Fibroblast of lung (primary cell): ENCODE measurements around the gene HSD17B13. TPM values are rescaled to one million over a fixed set of nuclear protein-coding genes. Genes with fewer than 3 reads are reported as not detected.

Experiments used
- DNase-seq, 2 donors: peaks; one replicate each; pipeline versions ENCODE4 v3.0.0 to v3.0.0-alpha.2; 2010; ENCODE audit warnings: low read depth in 2 of 2
- H2AFZ ChIP-seq: 2 replicates; pipeline ENCODE4 v1.5.1; 2012; ENCODE audit warnings: low read length, control low read depth, inconsistent platforms
- H3K27ac ChIP-seq: 2 replicates; pipeline ENCODE4 v1.5.1; 2011; ENCODE audit warnings: low read length, control low read depth; ENCODE audit not compliant: insufficient read depth
- H3K27me3 ChIP-seq: 2 replicates; pipeline ENCODE4 v1.5.1; 2011; ENCODE audit warnings: mild to moderate bottlenecking, low read length; ENCODE audit not compliant: control insufficient read depth, insufficient read depth
- H3K36me3 ChIP-seq: 2 replicates; pipeline ENCODE4 v1.5.1; 2011; ENCODE audit warnings: low read length; ENCODE audit not compliant: control insufficient read depth, insufficient read depth
- H3K4me1 ChIP-seq: 2 replicates; pipeline ENCODE4 v1.5.1; 2011; ENCODE audit warnings: low read length; ENCODE audit not compliant: control insufficient read depth, insufficient read depth; ENCODE audit errors: extremely low read depth
- H3K4me2 ChIP-seq: 2 replicates; pipeline ENCODE4 v1.5.1; 2011; ENCODE audit warnings: low read length, control low read depth; ENCODE audit not compliant: insufficient read depth; ENCODE audit errors: extremely low read depth
- H3K4me3 ChIP-seq, 4 experiments: fragments of 200-600 bp in 1 of 4; sonication (generic) in 1 of 4; replicated peaks in 1 of 4; 2 replicates each; pipeline ENCODE4 v1.5.1; 2011 to 2016; ENCODE audit warnings: low read length in 4 of 4, low read depth in 3 of 4, mild to moderate bottlenecking in 3 of 4, control low read depth in 2 of 4, inconsistent platforms in 1 of 4, mixed read lengths in 1 of 4; ENCODE audit not compliant: insufficient read depth in 1 of 4; ENCODE audit errors: control extremely low read depth in 1 of 4
- H3K79me2 ChIP-seq: 2 replicates; pipeline ENCODE4 v1.5.1; 2012; ENCODE audit warnings: mild to moderate bottlenecking, low read length, inconsistent platforms; ENCODE audit not compliant: control insufficient read depth, insufficient read depth
- H3K9ac ChIP-seq: 2 replicates; pipeline ENCODE4 v1.5.1; 2011; ENCODE audit warnings: mild to moderate bottlenecking, low read length, control low read depth; ENCODE audit not compliant: insufficient read depth
- H3K9me3 ChIP-seq: 2 replicates; pipeline ENCODE4 v1.5.1; 2012; ENCODE audit warnings: low read depth, low read length; ENCODE audit not compliant: control insufficient read depth, insufficient read depth
- H4K20me1 ChIP-seq: 2 replicates; pipeline ENCODE4 v1.5.1; 2011; ENCODE audit warnings: low read length; ENCODE audit not compliant: control insufficient read depth, insufficient read depth; ENCODE audit errors: extremely low read depth
- EZH2 ChIP-seq: IDR thresholded peaks from 2 replicates; pipeline ENCODE4 v1.5.1; 2012; ENCODE audit warnings: low read length, control low read depth, mild to moderate bottlenecking; ENCODE audit errors: missing control alignments
- polyA plus RNA-seq, 2 donors: library from polyadenylated mRNA; depleted of rRNA in 1 of 2; stranded (reverse) in 1 of 2; unstranded in 1 of 2; fragments of >200 nt; gene quantifications; 2 replicates each; pipeline ENCODE4 v1.2.1, GENCODE V29; 2011 to 2012; ENCODE audit warnings: missing spikeins in 1 of 2
- total RNA-seq: library from RNA; depleted of rRNA; stranded (reverse); fragments of >200 nt; gene quantifications from 2 replicates; pipeline ENCODE4 v1.2.1, GENCODE V29; 2014
- TF ChIP-seq, protein P1 (sequence below), 2 donors: IDR thresholded peaks in 1 of 2; conservative IDR thresholded peaks in 1 of 2; 1 replicate in 1 of 2; 2 replicates in 1 of 2; pipeline ENCODE4 v1.5.1; 2011 to 2012; ENCODE audit warnings: low read length in 2 of 2, control low read depth in 1 of 2, inconsistent platforms in 1 of 2, low read depth in 1 of 2, mild to moderate bottlenecking in 1 of 2

HSD17B13 gene
- total and polyA plus RNA-seq, 2 donors (not counting 1 experiment from before 2014, with no cell fraction given), result 0.11 to 0.17 TPM

DNA sequence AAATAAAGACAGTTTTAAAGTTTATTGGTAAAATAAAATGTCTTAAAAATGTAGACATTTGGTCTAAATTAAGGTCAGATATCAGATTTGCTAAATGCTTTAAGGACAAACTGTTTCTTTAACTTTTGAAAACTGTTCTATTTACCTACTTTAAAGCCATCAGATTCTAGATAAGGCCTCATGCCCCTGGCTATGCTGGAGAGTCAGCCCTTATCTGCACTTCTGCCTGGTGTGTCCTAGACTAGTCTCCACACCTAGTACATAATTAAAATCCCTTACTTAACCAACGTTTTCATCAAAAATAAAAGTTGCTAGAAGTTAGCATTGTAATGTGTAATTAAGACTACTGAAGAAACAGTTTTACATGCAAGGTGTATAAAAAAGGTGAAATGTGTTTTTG, 42.7 kb upstream of the HSD17B13 start:
- H3K4me1 ChIP-seq, result no peaks in the 10 kb centered on the region
- no peaks in the 10 kb centered on the region for H3K79me2 ChIP-seq
- no peak overlapping the region for H3K27ac ChIP-seq
- H3K4me3 ChIP-seq, result no peak overlapping the region
- no peaks in the 10 kb centered on the region for H4K20me1 ChIP-seq
- DNase-seq, result no peak
- no peak overlapping the region for H3K9ac ChIP-seq
- no peaks in the 10 kb centered on the region for H3K27me3 ChIP-seq
- no peak overlapping the region for H3K4me2 ChIP-seq
- no peaks in the 10 kb centered on the region for H3K9me3 ChIP-seq
- H3K36me3 ChIP-seq, result peaks cover 2% of the 10 kb centered on the region
- no peak overlapping the region for H2AFZ ChIP-seq
- TF ChIP-seq EZH2, result no peak
- TF ChIP-seq, protein P1, sequence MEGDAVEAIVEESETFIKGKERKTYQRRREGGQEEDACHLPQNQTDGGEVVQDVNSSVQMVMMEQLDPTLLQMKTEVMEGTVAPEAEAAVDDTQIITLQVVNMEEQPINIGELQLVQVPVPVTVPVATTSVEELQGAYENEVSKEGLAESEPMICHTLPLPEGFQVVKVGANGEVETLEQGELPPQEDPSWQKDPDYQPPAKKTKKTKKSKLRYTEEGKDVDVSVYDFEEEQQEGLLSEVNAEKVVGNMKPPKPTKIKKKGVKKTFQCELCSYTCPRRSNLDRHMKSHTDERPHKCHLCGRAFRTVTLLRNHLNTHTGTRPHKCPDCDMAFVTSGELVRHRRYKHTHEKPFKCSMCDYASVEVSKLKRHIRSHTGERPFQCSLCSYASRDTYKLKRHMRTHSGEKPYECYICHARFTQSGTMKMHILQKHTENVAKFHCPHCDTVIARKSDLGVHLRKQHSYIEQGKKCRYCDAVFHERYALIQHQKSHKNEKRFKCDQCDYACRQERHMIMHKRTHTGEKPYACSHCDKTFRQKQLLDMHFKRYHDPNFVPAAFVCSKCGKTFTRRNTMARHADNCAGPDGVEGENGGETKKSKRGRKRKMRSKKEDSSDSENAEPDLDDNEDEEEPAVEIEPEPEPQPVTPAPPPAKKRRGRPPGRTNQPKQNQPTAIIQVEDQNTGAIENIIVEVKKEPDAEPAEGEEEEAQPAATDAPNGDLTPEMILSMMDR (conservative IDR thresholded peaks at IDR 0.05 in 1 of 2, IDR thresholded peaks at IDR 0.05 in 1 of 2; ENCODE audit: low read depth in 1 of 2, low read length in 2 of 2), result no peak

DNA sequence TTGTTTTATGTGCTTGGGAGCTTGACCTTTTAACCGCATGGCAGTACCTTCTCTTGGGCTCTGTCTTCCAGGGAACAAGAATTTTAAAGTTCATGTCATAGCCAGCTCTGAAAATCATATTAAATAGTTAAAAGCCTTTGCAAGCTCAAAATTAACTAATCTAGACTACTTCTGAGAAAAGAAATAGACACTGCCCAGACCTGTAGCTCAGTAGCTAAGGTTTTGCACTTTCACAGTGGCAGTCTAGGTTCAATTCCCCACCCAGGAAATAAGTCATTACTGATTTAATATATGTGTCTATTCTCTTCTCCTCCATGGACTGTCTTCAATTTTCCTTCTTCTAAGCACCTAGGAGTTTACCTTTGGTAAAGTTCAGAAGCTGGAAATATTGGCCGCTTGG, 40.9 kb upstream of the HSD17B13 start:
- Histone ChIP-seq H3K4me2 (no peak overlapping the region), H4K20me1 (no peaks in the 10 kb centered on the region), H3K79me2 (no peaks in the 10 kb centered on the region), H3K27ac (no peak overlapping the region), H2AFZ (no peak overlapping the region), H3K4me3 (no peak overlapping the region), H3K4me1 (no peaks in the 10 kb centered on the region), H3K9me3 (no peaks in the 10 kb centered on the region), H3K9ac (no peak overlapping the region), H3K27me3 (no peaks in the 10 kb centered on the region), H3K36me3 (peaks cover 2% of the 10 kb centered on the region)
- DNase-seq, result peak in 1 of 2 donors; percentile 23
- TF ChIP-seq, protein P1 (conservative IDR thresholded peaks at IDR 0.05 in 1 of 2, IDR thresholded peaks at IDR 0.05 in 1 of 2; ENCODE audit: low read depth in 1 of 2, low read length in 2 of 2), result no peak

- TF ChIP-seq EZH2, result no peak
- TF ChIP-seq, protein P1 (conservative IDR thresholded peaks at IDR 0.05 in 1 of 2, IDR thresholded peaks at IDR 0.05 in 1 of 2; ENCODE audit: low read depth in 1 of 2, low read length in 2 of 2), result no peak
- Histone ChIP-seq H3K4me1 (no peaks in the 10 kb centered on the region), H3K9ac (no peak overlapping the region), H2AFZ (no peak overlapping the region), H3K27ac (no peak overlapping the region), H4K20me1 (no peaks in the 10 kb centered on the region), H3K9me3 (no peaks in the 10 kb centered on the region), H3K79me2 (no peaks in the 10 kb centered on the region), H3K4me2 (no peak overlapping the region), H3K4me3 (no peak overlapping the region), H3K36me3 (peaks cover 2% of the 10 kb centered on the region), H3K27me3 (no peaks in the 10 kb centered on the region)
- DNase-seq, result no peak
Observed at GRCh38 chr4:87360338-87360935, 37.8 kb upstream of the HSD17B13 start.
